ENCODE results near the gene RLN3. TPM values are rescaled to one million over a fixed set of nuclear protein-coding genes. Genes with fewer than 3 reads are reported as not detected.

RLN3 gene
- total and polyA plus RNA-seq, 4 donors = not detected

DNA sequence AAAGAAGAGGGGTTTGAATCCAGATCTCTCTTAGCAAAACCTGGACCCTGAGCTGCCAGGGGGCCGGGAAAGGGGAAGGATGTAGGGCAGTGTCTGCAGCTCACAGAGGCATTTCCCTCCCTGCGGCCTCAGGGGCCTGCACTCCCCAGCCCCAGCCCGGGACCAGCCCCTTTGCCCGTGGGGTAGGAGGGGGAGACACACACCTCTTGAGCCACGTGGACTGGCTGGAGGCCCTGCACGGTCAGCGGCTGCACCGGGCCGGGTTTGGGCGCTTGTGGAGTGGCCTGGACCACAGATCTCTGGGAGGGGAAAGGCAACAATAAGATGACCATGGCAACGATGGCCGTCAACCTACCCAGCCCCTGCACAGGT is 48.7 kb upstream of the RLN3 start:
- peak overlapping the region in 1 of 3 donors; percentile 19 for H3K4me3 ChIP-seq (ENCODE audit: low read depth in 1 of 3, low read length in 3 of 3)
- no peaks in the 10 kb centered on the region for H3K4me1 ChIP-seq (ENCODE audit: control insufficient read depth in 4 of 4, insufficient read depth in 4 of 4, low read length in 3 of 4)
- H3K27ac ChIP-seq (ENCODE audit: low read depth in 1 of 2, low read length in 2 of 2) = no peak overlapping the region
- TF ChIP-seq, protein P1, sequence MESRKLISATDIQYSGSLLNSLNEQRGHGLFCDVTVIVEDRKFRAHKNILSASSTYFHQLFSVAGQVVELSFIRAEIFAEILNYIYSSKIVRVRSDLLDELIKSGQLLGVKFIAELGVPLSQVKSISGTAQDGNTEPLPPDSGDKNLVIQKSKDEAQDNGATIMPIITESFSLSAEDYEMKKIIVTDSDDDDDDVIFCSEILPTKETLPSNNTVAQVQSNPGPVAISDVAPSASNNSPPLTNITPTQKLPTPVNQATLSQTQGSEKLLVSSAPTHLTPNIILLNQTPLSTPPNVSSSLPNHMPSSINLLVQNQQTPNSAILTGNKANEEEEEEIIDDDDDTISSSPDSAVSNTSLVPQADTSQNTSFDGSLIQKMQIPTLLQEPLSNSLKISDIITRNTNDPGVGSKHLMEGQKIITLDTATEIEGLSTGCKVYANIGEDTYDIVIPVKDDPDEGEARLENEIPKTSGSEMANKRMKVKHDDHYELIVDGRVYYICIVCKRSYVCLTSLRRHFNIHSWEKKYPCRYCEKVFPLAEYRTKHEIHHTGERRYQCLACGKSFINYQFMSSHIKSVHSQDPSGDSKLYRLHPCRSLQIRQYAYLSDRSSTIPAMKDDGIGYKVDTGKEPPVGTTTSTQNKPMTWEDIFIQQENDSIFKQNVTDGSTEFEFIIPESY (IDR thresholded peaks at IDR 0.05) = no peak
- TF ChIP-seq TAF1 (conservative IDR thresholded peaks at IDR 0.05) = no peak
- TF ChIP-seq, protein P2, sequence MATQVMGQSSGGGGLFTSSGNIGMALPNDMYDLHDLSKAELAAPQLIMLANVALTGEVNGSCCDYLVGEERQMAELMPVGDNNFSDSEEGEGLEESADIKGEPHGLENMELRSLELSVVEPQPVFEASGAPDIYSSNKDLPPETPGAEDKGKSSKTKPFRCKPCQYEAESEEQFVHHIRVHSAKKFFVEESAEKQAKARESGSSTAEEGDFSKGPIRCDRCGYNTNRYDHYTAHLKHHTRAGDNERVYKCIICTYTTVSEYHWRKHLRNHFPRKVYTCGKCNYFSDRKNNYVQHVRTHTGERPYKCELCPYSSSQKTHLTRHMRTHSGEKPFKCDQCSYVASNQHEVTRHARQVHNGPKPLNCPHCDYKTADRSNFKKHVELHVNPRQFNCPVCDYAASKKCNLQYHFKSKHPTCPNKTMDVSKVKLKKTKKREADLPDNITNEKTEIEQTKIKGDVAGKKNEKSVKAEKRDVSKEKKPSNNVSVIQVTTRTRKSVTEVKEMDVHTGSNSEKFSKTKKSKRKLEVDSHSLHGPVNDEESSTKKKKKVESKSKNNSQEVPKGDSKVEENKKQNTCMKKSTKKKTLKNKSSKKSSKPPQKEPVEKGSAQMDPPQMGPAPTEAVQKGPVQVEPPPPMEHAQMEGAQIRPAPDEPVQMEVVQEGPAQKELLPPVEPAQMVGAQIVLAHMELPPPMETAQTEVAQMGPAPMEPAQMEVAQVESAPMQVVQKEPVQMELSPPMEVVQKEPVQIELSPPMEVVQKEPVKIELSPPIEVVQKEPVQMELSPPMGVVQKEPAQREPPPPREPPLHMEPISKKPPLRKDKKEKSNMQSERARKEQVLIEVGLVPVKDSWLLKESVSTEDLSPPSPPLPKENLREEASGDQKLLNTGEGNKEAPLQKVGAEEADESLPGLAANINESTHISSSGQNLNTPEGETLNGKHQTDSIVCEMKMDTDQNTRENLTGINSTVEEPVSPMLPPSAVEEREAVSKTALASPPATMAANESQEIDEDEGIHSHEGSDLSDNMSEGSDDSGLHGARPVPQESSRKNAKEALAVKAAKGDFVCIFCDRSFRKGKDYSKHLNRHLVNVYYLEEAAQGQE (IDR thresholded peaks at IDR 0.05) = no peak
- no peak for TF ChIP-seq NR2F2 (IDR thresholded peaks at IDR 0.05)
- no peak for TF ChIP-seq GABPA (IDR thresholded peaks at IDR 0.05 in 1 of 2, conservative IDR thresholded peaks at IDR 0.05 in 1 of 2)
- TF ChIP-seq, protein P3, sequence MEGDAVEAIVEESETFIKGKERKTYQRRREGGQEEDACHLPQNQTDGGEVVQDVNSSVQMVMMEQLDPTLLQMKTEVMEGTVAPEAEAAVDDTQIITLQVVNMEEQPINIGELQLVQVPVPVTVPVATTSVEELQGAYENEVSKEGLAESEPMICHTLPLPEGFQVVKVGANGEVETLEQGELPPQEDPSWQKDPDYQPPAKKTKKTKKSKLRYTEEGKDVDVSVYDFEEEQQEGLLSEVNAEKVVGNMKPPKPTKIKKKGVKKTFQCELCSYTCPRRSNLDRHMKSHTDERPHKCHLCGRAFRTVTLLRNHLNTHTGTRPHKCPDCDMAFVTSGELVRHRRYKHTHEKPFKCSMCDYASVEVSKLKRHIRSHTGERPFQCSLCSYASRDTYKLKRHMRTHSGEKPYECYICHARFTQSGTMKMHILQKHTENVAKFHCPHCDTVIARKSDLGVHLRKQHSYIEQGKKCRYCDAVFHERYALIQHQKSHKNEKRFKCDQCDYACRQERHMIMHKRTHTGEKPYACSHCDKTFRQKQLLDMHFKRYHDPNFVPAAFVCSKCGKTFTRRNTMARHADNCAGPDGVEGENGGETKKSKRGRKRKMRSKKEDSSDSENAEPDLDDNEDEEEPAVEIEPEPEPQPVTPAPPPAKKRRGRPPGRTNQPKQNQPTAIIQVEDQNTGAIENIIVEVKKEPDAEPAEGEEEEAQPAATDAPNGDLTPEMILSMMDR (IDR thresholded peaks at IDR 0.05; ENCODE audit: low read depth, low read length, missing input control) = no peak
- TF ChIP-seq, protein P4, sequence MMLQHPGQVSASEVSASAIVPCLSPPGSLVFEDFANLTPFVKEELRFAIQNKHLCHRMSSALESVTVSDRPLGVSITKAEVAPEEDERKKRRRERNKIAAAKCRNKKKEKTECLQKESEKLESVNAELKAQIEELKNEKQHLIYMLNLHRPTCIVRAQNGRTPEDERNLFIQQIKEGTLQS (IDR thresholded peaks at IDR 0.05) = no peak
- TF ChIP-seq RXRA (IDR thresholded peaks at IDR 0.05) = no peak
- TF ChIP-seq YY1 (IDR thresholded peaks at IDR 0.05) = no peak
- no peak for TF ChIP-seq SP1 (IDR thresholded peaks at IDR 0.05)
- no peak for TF ChIP-seq FOXA2 (IDR thresholded peaks at IDR 0.05)
- TF ChIP-seq HNF4G (IDR thresholded peaks at IDR 0.05) = no peak
- TF ChIP-seq JUND (IDR thresholded peaks at IDR 0.05) = no peak
- TF ChIP-seq, protein P5, sequence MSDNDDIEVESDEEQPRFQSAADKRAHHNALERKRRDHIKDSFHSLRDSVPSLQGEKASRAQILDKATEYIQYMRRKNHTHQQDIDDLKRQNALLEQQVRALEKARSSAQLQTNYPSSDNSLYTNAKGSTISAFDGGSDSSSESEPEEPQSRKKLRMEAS (IDR thresholded peaks at IDR 0.05) = no peak
- no peak for TF ChIP-seq FOXA1 (IDR thresholded peaks at IDR 0.05)
- no peak for TF ChIP-seq HNF4A (conservative IDR thresholded peaks at IDR 0.05)
- TF ChIP-seq RAD21 (IDR thresholded peaks at IDR 0.05) = no peak
- no peak for TF ChIP-seq EGR1 (IDR thresholded peaks at IDR 0.05; ENCODE audit: low read depth in 2 of 2)
- H3K9ac ChIP-seq (ENCODE audit: low read depth in 1 of 2, low read length in 2 of 2) = no peak overlapping the region
- 63% methylated on average over 12 of the region's 12 CpGs for WGBS
- peaks cover 3 to 45% (median 16%) of the 10 kb centered on the region in 4 donors for H3K36me3 ChIP-seq (ENCODE audit: control insufficient read depth in 4 of 4, insufficient read depth in 3 of 4, low read depth in 1 of 4, low read length in 3 of 4)
- no peaks in the 10 kb centered on the region for H3K27me3 ChIP-seq (ENCODE audit: control insufficient read depth in 4 of 4, insufficient read depth in 4 of 4, low read length in 3 of 4)
- DNase-seq (ENCODE audit: low spot score) = no peak
- H3K9me3 ChIP-seq (ENCODE audit: control insufficient read depth in 4 of 4, low read length in 3 of 4) = no peaks in the 10 kb centered on the region

Measured in liver (tissue), 9 donors.